Measurements from ENCODE around the gene ARHGEF39.

Gene ARHGEF39

GRCh38 chr9:35664531-35665470 lies at the start of gene ARHGEF39:
ARHGEF39 (minus strand) TSS chr9:35665195; CDS start chr9:35665169, 26 bp downstream.
- peak; percentile 72 for DNase-seq (ENCODE audit: low spot score)

GRCh38 chr9:35714123-35714522 lies 49.1 kb upstream of the ARHGEF39 start:
- no peak for DNase-seq (ENCODE audit: low spot score)

- DNase-seq (ENCODE audit: low spot score), result no peak
These were observed 48.6 kb upstream of the ARHGEF39 start for GRCh38 chr9:35713578-35713977.

GRCh38 chr9:35712762-35713400 lies 47.9 kb upstream of the ARHGEF39 start:
- no peak for DNase-seq (ENCODE audit: low spot score)

- no peak for DNase-seq (ENCODE audit: low spot score)
These were observed 46.8 kb upstream of the ARHGEF39 start for GRCh38 chr9:35711501-35712428.

- DNase-seq (ENCODE audit: low spot score), result no peak
These were observed 46.0 kb upstream of the ARHGEF39 start for GRCh38 chr9:35710818-35711500.

- DNase-seq (ENCODE audit: low spot score), result no peak
These were observed 43.2 kb upstream of the ARHGEF39 start for GRCh38 chr9:35708146-35708545.

- no peak for DNase-seq (ENCODE audit: low spot score)
These were observed 42.0 kb upstream of the ARHGEF39 start for GRCh38 chr9:35706951-35707350.

GRCh38 chr9:35705836-35706430 lies 40.9 kb upstream of the ARHGEF39 start:
- no peak for DNase-seq (ENCODE audit: low spot score)

- no peak for DNase-seq (ENCODE audit: low spot score)
These were observed 40.4 kb upstream of the ARHGEF39 start for GRCh38 chr9:35705372-35705771.

GRCh38 chr9:35703906-35704672 lies 39.1 kb upstream of the ARHGEF39 start:
- no peak for DNase-seq (ENCODE audit: low spot score)

- DNase-seq (ENCODE audit: low spot score), result no peak
These were observed 37.7 kb upstream of the ARHGEF39 start for GRCh38 chr9:35702696-35703095.

- DNase-seq (ENCODE audit: low spot score), result no peak
These were observed 35.9 kb upstream of the ARHGEF39 start for GRCh38 chr9:35700942-35701341.

GRCh38 chr9:35700031-35700430 lies 35.0 kb upstream of the ARHGEF39 start:
- DNase-seq (ENCODE audit: low spot score), result no peak

- DNase-seq (ENCODE audit: low spot score), result no peak
These were observed 33.2 kb upstream of the ARHGEF39 start for GRCh38 chr9:35698231-35698630.

GRCh38 chr9:35697486-35697885 lies 32.5 kb upstream of the ARHGEF39 start:
- no peak for DNase-seq (ENCODE audit: low spot score)

- peak; percentile 71 for DNase-seq (ENCODE audit: low spot score)
These were observed 31.7 kb upstream of the ARHGEF39 start for GRCh38 chr9:35696520-35697215.

- DNase-seq (ENCODE audit: low spot score), result no peak
These were observed 31.0 kb upstream of the ARHGEF39 start for GRCh38 chr9:35695943-35696401.

- DNase-seq (ENCODE audit: low spot score), result no peak
These were observed 26.8 kb upstream of the ARHGEF39 start for GRCh38 chr9:35691757-35692301.

GRCh38 chr9:35691334-35691650 lies 26.3 kb upstream of the ARHGEF39 start:
- no peak for DNase-seq (ENCODE audit: low spot score)
